Activated CD4-positive, alpha-beta T cell treated with anti-CD3 and anti-CD28 coated beads for 4 hours (primary cell): Measurements from ENCODE around the gene PTPRN2.

Experiments
- DNase-seq, 2 donors: peaks; one replicate each; pipeline ENCODE4 v3.0.0-alpha.2; 2020

The PTPRN2 gene

DNA sequence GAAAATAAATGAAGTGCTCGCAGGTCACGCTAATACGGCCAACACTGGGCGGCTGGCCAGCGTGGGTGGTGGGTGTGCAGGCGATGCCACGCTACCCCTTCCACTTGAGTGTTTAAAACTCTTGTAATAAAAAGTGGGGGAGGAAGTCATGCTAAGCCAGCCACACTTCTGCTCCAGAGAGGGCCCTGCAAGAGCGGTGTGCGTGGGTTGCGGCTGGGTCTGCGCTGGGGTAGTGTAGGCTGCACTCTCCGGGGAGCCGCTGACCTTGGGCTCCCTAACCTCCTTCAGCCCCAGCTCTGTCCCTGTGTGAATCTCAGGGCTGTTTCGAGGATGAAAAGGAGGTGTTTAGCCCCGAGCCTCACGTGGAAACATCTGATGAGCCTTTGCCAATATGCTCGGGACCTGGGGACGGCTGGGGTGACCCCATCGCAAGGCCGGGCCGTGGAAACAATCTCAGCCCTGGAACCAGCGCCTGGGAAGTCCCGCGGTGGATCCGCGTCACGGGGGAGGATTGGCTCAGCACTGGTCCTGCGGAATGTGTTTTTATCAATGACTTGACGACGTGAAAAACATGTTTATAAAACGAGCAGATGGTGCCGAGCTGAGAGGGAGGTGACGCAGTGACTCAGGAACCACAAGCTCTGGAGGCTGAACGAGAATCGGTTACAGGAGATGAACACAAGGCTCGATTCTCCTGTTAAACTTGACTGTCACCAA, 972.4 kb downstream of the PTPRN2 start:
- DNase-seq, result no peak

DNA sequence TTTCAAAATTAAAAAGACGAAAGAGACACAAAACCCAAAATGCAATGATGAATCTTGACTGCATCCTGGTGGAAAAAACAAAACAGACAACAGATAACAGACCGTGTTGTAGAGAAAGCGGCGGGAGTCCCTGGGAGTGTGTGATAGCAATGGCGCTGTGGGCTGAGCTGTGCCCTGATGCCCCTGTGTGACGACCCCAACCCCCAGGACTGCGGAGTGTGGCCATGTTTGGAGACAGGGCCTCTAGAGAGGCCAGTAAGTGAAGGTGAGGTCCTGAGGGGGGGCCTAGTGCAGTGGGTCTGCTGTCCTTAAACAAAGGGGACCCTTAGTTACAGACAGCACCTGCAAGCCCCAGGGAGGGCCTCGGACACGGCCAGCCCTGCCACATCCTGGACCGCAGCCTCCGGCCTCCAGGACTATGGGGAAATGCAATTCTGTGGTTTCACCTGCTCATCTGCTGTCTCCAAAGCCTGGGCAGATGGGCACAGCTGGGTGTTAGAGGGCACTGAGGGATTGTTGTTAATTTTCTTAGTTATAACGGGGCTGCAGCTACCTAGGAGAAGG, 973.1 kb downstream of the PTPRN2 start:
- DNase-seq, result no peak

DNA sequence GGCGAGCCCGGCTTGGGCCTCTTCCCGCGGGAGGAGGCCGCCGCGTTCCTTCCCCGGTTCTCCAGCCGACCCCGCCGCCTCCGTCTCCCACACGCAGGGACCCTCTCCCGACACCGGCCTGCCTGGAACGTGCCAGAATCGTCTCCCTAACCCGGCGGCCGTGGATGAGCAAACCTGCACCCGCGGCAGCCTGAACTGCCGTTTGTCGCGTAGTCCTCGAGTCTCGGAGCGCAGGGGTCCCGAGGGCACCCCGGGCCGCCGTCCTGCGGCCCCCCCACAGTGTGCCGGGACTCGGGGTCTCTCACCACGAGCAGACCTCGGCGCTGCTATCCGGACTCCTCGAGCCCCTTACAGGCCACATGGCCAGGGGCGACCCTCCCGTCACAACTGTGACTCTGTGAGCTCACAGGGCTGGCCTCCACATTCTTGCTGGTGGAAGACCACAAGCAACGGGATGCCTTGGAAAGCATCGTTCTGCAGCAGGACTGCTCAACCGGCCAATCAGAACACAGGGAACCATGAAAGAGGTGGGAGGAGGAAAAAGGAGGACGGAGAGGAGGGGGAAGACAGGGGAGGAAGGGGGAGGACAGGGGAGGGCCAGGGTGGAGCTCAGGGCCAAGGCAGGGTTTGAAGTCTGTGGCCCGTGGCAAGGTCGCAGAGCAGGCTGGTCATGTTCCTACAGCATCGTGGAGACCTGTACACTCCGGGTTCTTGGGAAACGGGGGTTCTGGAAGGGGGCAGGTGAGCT, 973.9 kb downstream of the PTPRN2 start:
- DNase-seq, result no peak

DNA sequence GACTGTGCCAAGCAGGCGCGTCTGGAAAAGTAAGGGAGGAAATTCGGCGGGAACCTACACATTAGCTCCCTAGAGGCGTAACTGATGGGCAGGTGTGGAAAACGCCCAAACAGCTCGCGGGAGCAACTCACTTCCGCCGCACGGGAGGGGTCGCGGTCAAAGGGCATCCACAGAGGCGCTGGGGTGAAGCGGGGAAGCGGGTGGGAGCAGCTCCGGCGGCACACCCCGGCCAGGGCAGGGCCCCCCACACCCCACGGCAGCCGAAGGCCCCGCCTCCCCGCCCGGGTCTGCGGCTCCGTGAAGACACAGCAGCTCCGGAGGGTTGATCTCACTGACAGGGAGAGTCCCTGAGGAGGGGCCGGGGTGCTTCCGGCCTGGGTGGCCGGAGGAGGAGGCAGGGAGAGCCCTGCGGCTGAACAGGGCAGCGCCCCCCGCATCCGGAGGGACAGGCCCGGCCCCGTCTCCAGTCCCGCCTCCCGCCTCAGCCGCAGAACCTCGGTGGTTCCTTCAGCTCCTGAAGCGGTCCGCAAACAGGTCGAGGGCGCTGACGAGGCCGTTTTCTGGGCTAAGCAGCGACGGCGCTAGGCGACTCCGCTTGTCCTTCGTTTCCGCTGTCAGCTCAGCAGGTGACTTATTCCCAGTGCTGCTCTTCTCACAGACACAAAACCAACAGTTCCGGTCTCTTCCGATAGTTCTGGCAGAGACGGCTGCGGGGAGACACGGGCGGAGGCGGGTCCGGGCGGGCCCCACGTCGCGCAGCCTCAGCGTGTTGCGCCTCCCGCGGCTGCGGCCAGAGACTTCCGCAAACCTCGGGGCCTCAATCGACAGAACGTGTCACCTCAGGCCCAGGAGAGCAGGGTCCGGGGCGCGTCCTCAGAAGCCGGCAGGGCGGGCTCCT, 974.7 kb downstream of the PTPRN2 start:
- peak; percentile 49 to 60 for DNase-seq

DNA sequence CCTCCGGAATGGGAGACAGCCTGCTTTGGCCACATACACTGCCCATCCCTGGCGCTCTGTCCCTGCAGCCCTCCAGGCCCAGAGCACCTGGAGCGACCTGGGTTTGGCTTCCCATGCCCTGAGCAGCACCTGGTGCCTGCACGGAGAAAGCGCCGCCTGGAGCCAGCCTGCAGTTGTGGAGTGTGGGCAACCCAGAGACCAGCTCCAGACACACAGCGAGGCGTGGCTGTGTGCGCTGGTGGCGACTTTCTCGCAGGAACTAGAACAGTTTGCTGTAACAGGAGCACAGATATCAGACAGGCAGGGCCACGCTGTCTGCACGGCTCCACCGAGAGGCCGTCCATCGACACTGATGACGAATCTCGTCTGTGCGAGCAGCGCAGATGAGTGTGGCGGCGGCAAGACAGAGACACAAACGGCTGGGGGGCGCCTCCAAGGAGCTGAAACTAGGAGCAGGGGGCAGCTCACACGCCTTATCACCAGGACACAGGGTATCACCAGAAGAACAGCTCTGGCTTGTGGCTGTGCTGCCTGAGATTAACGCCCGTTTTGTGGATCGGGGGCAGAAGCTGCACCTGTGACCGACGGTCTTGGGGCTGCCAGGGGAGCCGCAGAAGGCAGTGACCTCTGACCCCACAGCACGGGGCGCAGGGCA, 975.5 kb downstream of the PTPRN2 start:
- no peak for DNase-seq

DNA sequence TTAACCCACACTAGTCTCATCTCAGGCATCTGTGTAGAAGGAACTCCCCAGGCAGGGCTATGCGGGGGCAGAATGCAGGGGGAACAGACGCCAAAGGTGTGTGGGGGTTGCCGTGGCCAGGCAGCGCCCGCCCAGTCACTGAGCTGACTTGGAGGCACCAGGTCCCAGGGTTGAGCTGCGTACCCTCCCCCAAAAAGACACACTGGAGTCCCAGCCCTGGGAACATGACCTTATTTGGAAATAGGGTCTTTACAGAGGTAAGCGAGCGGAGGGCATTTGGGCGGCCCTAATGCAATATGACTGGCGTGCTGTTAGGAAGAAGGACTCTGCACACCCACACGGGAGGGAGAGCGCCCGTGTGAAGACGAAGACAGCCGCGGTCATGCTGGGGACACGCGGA, 976.3 kb downstream of the PTPRN2 start:
- DNase-seq, result no peak

DNA sequence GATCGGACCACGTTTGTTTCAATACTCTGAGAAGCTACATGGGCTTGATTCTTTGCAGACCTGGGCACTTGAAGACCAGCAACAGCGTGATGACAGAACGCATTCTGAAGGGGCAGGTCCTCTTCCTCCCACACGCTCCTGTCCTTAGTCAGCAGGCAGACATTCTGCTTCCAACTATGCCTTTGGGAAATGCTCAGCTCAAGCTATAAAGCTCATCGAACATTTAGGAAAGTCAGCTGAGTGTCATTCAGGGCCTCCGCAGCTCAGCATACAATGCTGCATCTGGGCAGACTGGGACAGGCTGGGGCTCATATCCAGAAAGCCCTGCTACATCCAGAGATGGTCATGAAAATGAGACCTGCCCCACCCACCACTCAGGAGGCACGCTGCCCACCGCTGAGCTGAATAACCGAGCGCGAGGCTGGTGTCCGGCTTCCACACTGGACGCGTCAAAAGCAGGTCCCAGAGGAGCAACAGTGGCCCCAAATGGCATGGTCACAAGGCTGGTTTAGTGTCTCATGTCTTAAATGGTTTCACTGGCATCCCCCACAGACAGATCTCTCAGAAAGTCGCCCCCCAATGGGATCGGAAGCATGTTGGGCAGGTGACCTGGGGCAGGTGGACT, 976.8 kb downstream of the PTPRN2 start:
- no peak for DNase-seq

DNA sequence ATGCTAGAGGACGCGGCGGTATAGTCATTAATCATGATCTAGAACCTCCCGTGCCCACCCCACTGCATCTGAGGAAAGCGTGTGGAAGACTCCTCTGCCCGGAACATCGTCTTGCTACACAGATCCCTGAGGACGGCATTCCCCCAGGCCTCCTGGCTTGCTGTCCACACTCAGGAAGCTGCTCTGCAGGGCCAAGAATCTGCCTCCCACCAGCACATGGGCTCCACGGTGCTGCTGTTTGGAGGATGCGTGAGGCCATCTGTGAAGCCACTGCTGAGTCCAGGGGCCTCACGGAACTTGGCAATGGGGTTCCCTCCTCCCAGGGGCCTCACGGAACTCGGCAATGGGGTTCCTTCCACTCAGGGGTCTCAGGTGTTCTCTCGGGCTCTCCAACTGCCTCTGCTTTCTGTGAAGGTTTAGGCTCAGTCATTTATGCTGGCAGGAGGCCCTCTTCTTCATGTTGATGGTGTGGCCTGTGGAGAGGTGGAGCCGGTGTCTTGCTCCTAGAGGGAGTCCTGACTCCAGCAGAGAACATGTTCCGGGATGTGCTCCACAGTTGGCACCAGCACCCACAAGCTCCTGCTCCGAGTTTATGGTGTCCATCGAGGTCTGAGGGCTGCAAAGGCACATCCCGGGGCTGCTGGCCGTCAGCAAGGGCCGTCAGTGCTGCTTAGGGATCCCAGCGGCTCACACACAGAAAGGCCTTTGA, 977.5 kb downstream of the PTPRN2 start:
- DNase-seq, result no peak

DNA sequence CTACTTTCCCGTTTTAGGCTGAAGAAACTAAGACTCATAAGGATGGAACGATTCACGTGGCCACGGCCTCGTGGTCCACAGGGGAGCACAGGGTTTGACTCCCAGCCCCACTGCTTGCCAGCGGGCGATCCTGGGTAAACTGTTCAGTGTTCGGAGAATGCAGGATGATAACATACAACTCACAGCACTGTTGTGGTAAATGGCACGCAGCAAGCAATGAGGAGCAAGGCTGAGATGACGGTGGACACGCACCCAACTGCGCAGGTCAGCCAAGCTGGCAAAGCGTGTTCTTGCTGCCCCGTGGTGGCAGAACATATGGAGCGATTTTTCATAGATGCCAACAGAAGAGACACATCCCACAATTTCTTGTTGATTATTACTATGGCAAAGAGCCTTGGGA, 978.1 kb downstream of the PTPRN2 start:
- DNase-seq, result no peak

DNA sequence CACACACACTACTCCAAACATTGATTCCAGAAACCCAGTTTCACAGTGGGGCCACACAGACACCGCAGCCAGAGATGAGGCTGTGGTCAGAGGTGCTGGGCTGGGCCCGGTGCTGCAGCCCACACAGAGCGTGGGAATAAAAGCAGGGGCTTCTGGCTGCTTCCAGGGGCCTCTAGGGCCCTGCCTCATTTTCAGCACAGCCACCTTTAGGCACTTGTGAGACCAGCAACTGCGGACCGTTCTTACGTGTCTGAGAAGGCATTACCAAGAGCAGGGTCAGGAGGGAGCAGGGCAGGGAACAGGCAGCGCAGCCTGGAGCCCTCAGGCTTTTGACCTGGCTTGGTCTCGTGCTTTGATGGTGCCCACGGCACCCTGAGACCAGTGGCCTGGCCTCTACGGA, 980.4 kb downstream of the PTPRN2 start:
- no peak for DNase-seq

DNA sequence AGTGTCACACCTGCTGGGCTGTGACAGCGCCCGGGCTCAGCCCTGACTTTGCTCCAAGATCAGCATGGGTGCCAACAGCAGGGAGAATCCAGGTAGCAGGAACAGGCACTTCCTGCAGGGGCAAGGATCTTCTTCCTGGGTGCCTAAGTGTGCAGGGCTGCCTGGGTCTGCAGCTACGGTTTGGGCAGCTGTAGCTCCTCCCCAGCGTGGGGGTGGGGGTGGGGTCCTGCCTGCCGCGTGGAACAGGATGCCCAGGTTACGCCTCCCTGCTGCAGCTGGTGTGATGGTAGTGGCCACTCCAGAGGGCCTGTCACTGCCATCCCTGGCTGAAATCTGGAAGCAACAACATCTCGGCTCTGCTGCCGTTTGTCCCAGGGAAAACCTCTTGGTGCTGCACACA, 981.5 kb downstream of the PTPRN2 start:
- DNase-seq, result no peak

DNA sequence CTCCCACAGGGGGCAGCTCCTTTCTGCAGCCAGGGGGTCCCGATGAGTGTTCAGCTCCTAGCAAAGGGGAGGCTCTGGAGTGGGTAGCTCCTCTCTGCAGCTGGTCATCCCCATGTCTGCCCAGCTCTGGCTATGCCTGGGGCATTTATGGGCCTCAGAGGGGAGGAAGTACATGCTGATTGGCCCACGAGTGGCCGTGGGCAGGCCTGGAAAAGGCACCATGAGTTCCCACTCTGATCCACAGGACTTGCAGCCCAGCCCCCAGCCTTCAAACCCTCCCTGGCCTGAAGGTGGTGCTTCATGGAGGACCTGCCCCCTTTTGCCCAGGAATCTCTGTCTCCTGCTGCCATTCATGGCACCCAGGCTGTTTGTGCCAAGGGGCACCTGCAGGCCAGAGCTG, 982.0 kb downstream of the PTPRN2 start:
- DNase-seq, result no peak

DNA sequence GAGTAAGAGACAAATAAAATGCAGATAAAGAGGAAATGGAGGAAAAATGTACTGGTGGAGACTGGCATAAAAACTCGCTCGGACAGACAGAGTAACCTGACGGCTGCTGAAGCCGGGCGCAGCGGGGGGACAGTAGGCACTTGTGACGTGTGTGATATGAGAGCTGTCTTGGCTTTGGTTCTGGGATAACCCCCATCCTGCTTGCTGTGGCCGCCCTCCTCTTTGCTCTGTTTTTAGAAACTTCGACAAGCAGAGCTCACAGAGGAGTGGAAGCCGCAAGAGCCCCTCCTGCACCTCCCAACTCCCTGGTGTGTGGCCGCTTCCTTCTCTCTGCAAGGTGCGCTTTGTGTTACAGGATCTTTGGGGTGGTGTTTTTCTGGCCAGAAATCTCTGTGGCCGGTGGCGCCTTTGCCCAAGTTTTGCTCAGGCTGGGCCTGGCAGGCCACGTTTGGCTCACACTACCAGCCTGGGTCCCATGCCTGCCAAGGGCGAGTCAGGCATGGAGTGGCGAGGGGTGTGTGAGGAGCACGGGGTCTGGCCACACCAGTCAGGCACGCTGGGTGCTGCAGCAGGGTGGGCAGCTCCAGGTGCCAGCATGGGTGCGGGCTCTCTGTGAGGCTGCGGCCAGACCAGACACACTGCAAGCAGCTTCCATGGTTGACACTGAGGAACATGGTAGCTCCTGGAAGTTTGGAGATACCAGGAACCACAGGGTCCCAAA, 982.8 kb downstream of the PTPRN2 start:
- DNase-seq, result no peak

DNA sequence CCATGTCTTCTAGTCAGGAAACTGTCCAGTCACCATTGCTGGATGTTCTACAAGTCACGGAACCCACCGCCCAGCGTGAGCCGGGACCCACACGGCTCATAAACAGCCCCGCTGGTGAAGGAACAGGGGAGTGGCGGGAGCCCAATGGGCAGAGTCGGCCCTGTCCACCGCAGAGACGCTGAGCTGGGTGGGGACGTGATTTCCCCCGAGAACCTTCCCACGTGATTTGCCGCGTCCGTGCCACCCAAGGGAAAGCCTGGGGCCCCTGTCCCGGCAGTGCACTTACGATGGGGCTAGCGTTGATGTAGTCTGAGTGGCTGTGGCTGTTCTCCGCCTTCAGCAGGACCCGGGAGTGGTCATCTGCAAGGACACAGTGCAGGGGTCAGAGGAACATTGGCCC, 983.9 kb downstream of the PTPRN2 start:
- DNase-seq, result no peak

DNA sequence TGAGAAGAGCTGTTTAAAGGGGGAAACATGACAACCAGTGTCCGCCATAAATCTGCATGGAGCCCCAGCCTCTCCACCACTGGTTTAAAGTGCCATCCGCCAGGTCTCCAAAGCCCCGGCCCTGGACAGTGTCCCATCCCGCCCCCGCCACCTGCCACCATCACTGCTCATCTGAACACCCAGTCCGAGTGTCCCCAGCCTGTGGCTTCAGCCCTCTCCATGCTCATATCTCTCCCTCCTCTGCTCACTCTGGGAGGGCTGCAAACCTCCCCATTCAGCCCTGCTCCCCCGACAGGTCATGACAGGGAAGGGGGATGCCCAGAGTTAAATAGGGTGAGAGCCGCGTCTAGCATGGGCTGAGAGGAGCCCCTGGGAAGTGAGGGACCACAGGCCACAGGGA, 984.6 kb downstream of the PTPRN2 start:
- no peak for DNase-seq

DNA sequence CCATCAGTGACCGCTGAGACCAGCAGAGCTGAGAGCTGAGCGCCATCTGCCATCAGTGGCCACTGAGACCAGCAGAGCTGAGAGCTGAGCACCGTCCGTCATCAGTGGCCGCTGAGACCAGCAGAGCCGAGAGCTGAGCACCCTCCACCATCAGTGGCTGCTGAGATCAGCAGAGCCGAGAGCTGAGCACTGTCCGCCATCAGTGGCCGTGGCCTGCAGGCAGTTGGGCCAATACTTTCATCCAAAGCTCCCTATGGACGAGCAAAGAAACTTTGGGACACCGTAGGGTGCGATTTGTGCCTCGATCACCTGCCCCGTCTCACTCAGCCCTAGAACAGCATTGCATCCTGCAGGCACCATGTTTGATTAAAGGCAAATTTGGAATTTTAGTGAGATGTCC, 985.0 kb downstream of the PTPRN2 start:
- no peak for DNase-seq

DNA sequence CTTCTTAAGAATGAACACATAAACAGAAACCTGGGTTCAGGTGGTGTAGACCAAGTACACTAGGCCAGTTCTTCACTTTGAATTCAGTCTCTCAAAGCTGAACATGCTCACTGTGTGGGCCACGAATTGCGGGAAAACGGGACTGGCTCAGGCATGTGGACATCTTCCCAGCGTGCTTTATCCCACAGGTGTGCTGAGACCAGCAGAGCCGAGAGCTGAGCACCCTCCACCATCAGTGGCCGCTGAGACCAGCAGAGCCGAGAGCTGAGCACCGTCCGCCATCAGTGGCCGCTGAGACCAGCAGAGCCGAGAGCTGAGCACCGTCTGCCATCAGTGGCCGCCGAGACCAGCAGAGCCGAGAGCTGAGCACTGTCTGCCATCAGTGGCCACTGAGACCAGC, 985.5 kb downstream of the PTPRN2 start:
- no peak for DNase-seq

DNA sequence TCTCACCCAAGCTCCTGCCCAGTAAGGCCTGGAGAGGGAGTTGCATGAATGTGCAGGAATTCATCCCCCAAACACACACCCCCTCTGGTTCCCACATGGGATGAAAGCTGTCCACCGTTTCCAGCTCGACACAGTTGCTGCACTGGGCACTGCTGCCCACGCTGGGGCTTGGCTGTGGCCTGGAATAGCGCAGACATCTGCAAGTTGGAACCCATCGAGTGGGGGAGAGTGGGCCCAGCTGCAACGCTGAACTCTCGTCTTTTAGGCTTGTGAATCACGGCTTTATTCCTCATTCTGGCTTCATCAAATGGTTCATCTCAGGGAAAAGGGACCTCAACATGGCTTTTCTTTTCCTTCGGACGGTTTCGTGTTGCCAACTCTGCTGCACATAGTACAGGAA, 986.1 kb downstream of the PTPRN2 start:
- DNase-seq, result no peak

DNA sequence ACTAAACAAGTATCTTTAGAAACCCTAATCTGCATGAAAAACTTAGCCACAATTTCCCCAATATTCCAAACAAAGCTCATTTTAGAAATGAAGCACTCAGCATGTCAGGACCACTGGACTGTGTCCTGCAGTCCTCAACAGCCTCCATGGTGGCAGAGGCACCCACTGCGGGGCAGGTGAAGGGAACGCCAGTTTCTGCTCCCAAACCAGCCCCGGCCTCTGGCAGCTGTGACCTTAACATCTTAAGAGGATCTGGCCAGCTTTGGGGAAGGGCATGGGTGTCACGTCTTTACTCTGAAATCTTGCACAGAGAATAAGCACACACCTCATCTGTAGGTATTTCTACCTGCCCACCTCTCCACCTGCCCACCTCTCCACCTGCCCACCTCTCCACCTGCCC, 988.1 kb downstream of the PTPRN2 start:
- no peak for DNase-seq

DNA sequence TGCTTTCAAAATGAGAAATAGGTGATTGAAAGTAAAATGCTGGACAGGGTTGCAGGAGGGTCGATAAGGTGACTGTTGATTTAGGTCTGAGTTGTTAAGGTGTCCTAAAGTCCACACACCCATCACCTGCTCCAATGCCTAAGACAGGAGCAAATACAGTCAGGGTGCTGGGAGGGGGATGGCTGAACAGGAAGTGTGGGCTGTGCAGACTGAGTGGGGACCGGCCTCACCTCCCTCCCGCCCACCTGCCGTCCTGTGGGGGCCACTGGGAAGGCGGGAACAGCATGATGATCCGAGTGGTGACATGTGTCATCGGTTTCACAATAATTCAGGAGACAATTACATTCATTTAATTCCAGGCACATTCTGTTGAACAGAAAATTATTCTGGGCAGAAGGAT, 990.1 kb downstream of the PTPRN2 start:
- no peak for DNase-seq

DNA sequence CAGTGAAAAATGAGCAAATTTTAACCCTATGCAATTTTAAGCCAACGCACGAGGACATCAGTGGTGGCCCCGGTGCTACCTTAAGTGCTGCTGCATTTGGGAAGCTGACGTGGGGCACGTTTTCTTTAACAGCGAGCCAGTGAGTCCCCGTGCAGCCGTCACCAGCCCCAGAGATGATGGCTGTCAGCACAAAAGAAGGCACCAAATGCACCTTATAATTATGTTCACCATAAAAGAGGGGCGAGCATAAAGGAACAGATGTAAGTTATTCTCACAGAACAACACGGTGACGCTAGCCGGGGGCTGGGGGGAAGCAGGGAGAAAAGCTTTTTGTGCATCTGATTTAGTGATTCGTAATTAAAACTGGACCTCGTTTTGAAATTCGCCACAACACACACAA, 990.7 kb downstream of the PTPRN2 start:
- DNase-seq, result no peak
